HUDEP-2 (cell line): ENCODE measurements around the gene TEP1.
"Not testable (repeated sequence)": the region's sequence is repeated elsewhere in the genome, so short reads cannot be mapped to it uniquely, and the experiment has no call there.

Experiments
- DNase-seq, 76 experiments: peaks; one replicate each; lab custom pipeline; 2025; ENCODE audit not compliant: unreplicated experiment in 76 of 76; lab: John Stamatoyannopoulos, UW

The TEP1 gene

GRCh38 chr14:20345366-20345765, 67.9 kb downstream of the TEP1 start:
- no peak for DNase-seq

GRCh38 chr14:20343862-20344220, 69.5 kb downstream of the TEP1 start:
- peak in 1 of 76 experiments; percentile 20 for DNase-seq

GRCh38 chr14:20343092-20343861, 70.0 kb downstream of the TEP1 start, which contains the start of gene PARP2:
Gene PARP2, plus strand, starts transcription at chr14:20343635. Its CDS starts 7 bp downstream, at chr14:20343642.
- DNase-seq, result peak; percentile 14 to 100 (median 98)

DNA sequence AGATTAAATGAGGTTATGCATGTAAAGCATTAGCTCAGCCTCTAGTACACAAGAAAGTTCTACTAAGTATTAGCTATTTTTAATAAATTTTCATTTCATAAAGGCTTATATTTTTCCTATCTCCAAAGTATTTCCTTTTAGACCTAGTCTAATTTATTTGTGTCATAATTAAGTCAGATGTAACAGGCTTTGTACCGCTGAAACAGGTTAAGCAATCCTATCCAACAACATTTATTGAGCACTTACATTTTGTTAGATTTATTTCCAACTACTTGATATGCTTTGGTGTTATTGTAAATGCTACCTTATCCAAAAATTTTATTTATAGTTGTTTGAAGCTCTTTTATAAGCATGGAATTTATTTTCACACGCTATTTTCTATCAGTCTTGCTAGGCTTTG, 71.7 kb downstream of the TEP1 start:
- DNase-seq, result no peak

- DNase-seq, result not testable (repeated sequence)
Measured at GRCh38 chr14:20341032-20341431, 72.3 kb downstream of the TEP1 start.

- no peak for DNase-seq
Measured at GRCh38 chr14:20334017-20334416, 79.3 kb downstream of the TEP1 start.

DNA sequence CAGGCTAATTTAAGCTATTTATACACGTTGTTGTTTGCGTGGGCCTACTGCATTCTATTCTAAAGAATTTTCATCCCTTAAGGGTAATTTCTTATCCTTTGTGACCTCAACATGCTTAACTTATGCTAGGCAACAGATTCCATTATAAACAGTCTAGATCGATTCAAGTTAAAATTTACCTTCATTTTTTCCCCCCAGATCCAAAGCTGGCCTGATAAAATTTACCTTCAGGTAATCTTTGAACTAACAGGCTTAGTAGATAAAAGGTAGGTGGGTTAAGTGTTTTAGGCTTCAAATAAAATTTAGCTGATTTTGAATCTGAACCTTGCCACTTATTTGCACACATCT, 79.8 kb downstream of the TEP1 start:
- DNase-seq, result no peak

DNA sequence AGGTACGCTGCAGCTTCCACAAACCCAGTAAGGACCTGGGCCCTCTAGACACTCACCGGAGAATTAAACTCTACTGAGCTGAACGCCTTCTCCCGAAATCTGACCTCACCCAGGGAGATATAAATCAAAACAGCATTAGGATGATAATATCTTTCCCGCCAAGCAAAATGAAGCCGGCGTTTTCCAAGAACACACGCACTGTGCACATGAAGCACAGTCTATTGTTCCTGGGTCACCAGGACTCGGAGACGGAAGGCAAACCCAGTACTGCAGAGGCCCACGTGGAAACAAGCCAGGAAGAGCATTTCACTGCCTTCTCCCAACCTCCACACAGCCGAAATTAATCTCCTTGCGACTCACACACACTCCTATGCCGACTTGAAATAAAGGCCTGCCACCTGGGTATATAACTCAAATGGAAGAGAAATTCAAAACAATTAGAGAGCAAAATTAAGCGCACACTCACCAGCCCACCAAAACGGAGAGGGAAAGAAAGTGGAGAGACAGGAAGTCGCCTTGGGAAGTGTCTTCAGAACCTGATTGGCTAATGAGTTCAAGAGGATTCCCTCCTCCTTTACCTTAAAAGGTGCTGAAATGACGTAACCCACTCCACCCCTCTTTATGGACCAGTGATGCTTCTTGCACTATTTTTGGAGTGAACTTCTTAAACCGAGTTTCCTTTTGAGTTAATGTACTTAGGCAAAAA, 80.4 kb downstream of the TEP1 start, which contains the start of gene CCNB1IP1:
Gene CCNB1IP1 (minus strand): TSS at position 492 of the 706 bp plus-strand sequence. CDS start 16,756 bp downstream, outside the sequence.
- DNase-seq, result peak in 57 of 76 experiments; percentile 5 to 76 (median 32)

DNA sequence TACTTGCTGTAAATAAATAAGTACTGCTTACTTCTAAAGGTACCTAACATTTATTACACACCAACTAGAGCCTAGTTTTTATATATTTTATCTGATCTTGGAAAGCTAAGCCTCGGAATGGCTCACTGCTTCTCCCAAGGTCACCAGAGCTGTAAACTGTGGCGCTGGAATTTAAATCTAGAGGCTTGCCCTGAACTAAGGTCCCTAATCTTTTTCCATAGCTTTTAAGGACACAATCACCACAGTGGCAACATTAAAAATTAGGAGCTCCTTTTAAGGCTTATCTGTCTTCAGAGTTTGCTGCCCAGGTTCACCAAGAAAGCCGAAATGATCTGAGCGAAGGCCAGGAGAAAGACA, 80.9 kb downstream of the TEP1 start:
- DNase-seq, result no peak

DNA sequence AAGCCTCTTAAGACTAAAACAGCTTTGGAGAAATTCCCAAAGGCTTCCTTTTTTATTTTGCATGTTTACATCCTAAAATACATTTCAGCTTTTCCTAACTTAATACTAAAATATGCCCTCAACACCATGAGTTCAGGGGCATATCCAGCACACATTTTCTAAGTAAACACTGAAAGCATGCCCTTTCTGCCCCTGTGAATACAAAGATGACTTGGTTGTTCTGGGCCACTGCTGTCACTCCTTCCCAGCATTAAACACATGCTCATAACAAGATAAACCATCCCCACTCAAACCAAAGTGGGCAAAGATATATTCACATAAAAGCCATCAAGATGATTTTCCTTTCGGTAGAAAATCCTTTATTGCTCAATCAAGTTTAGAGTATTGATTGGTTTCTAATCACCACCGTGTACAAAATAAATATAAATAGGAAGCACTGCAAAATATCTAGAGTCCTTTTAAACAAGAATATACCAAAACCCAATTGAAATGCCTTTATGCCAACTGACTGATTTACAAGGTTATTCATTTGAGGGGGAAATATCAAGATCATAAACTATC, 82.2 kb downstream of the TEP1 start:
- DNase-seq, result no peak

DNA sequence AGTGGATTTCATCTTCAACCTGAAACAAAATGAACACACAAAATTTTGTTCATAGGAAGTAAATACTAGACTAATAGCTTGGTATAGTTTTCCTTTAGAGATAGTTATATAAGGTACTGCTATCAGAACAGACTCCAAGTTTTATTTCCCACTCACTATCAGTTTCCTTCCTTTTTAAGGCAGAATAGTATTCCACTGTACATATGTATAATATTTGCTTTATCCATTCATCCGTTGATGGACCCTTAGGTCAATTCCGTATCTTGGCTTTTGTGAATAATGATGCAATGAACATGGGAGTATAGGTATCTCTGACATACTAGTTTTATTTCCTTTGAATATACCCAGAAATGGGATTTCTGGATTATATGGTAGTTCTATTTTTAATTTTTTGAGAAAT, 83.9 kb downstream of the TEP1 start:
- DNase-seq, result no peak

- DNase-seq, result no peak
Measured at GRCh38 chr14:20328705-20329104, 84.6 kb downstream of the TEP1 start.

- peak in 31 of 76 experiments; percentile 6 to 71 (median 49) for DNase-seq
Measured at GRCh38 chr14:20327005-20327869, 86.1 kb downstream of the TEP1 start.

GRCh38 chr14:20317720-20318119, 95.6 kb downstream of the TEP1 start:
- DNase-seq, result no peak
